Measurements from ENCODE around the gene SPTLC2. TPM values are rescaled to one million over a fixed set of nuclear protein-coding genes. Genes with fewer than 3 reads are reported as not detected.
"Not testable (repeated sequence)": the region's sequence is repeated elsewhere in the genome, so short reads cannot be mapped to it uniquely, and the experiment has no call there.

SPTLC2 gene
- total and polyA plus RNA-seq, 7 donors = 2.4 to 9.0 (median 5.8) TPM

- ATAC-seq (no peak), DNase-seq (no peak)
- H3K4me1 ChIP-seq = peaks cover 1% of the 10 kb centered on the region
- no peak for TF ChIP-seq CTCF (IDR thresholded peaks at IDR 0.05)
- no peaks in the 10 kb centered on the region for H3K36me3 ChIP-seq (ENCODE audit: insufficient read depth in 1 of 2, low read depth in 1 of 2)
- WGBS, 3 donors = 63 to 69% (median 65%) methylated on average over 5 of the region's 5 CpGs
- peak overlapping the region; percentile 15 for H3K4me3 ChIP-seq
- no peaks in the 10 kb centered on the region for H3K27me3 ChIP-seq (ENCODE audit: insufficient read depth in 3 of 3, low read length in 2 of 3)
- intact Hi-C loops (cut with DNase I) = no loop called here
- H3K9me3 ChIP-seq = no peaks in the 10 kb centered on the region
- H3K27ac ChIP-seq = no peak overlapping the region
Measured at GRCh38 chr14:77589099-77589498, 27.3 kb downstream of the SPTLC2 start.

- 88 to 93% (median 91%) methylated on average over 11 of the region's 11 CpGs for WGBS, 3 donors
- H3K36me3 ChIP-seq (ENCODE audit: insufficient read depth in 1 of 2, low read depth in 1 of 2); H3K4me1 ChIP-seq; H3K9me3 ChIP-seq; H3K27ac ChIP-seq; intact Hi-C loops (cut with DNase I); DNase-seq; H3K27me3 ChIP-seq (ENCODE audit: insufficient read depth in 3 of 3, low read length in 2 of 3); ATAC-seq; H3K4me3 ChIP-seq: not testable (repeated sequence)
Measured at GRCh38 chr14:77588411-77589025, 27.9 kb downstream of the SPTLC2 start.

- H3K4me3 ChIP-seq = no peak overlapping the region
- peaks cover 3% of the 10 kb centered on the region for H3K4me1 ChIP-seq
- no peaks in the 10 kb centered on the region for H3K36me3 ChIP-seq (ENCODE audit: insufficient read depth in 1 of 2, low read depth in 1 of 2)
- no peaks in the 10 kb centered on the region for H3K9me3 ChIP-seq
- no peaks in the 10 kb centered on the region for H3K27me3 ChIP-seq (ENCODE audit: insufficient read depth in 3 of 3, low read length in 2 of 3)
- no peak for DNase-seq
- 61 to 75% (median 71%) methylated on average over 3 of the region's 3 CpGs for WGBS, 3 donors
- no peak overlapping the region for H3K27ac ChIP-seq
- ATAC-seq = no peak
- no peak for TF ChIP-seq CTCF (IDR thresholded peaks at IDR 0.05)
- intact Hi-C loops (cut with DNase I) = no loop called here
Measured at GRCh38 chr14:77585385-77585784, 31.1 kb downstream of the SPTLC2 start.

- Histone ChIP-seq H3K4me3 (no peak overlapping the region), H3K9me3 (no peaks in the 10 kb centered on the region), H3K36me3 (ENCODE audit: insufficient read depth in 1 of 2, low read depth in 1 of 2) (no peaks in the 10 kb centered on the region), H3K27me3 (ENCODE audit: insufficient read depth in 3 of 3, low read length in 2 of 3) (no peaks in the 10 kb centered on the region), H3K27ac (no peak overlapping the region), H3K4me1 (peaks cover 3% of the 10 kb centered on the region)
- ATAC-seq = no peak
- DNase-seq = no peak
- TF ChIP-seq CTCF (IDR thresholded peaks at IDR 0.05) = no peak
- intact Hi-C loops (cut with DNase I) = no loop called here
- WGBS, 3 donors = 48 to 60% (median 51%) methylated on average over 10 of the region's 10 CpGs
Measured at GRCh38 chr14:77584809-77585208, 31.6 kb downstream of the SPTLC2 start.

- WGBS, 3 donors = 85 to 88% (median 87%) methylated on average over 3 of the region's 3 CpGs
- DNase-seq (no peak), ATAC-seq (no peak)
- Histone ChIP-seq H3K27me3 (ENCODE audit: insufficient read depth in 3 of 3, low read length in 2 of 3) (no peaks in the 10 kb centered on the region), H3K9me3 (no peaks in the 10 kb centered on the region), H3K27ac (no peak overlapping the region), H3K36me3 (ENCODE audit: insufficient read depth in 1 of 2, low read depth in 1 of 2) (no peaks in the 10 kb centered on the region), H3K4me3 (no peak overlapping the region), H3K4me1 (peaks cover 3% of the 10 kb centered on the region)
- intact Hi-C loops (cut with DNase I) = no loop called here
- no peak for TF ChIP-seq CTCF (IDR thresholded peaks at IDR 0.05)
Measured at GRCh38 chr14:77583657-77584056, 32.8 kb downstream of the SPTLC2 start.

Measured in psoas muscle (tissue), 8 donors.